PFSK-1 (cell line): ENCODE data around the gene ZDHHC7.

ENCODE experiments used
- FOXP2 ChIP-seq: optimal IDR thresholded peaks from 2 replicates; pipeline ENCODE3; 2011; ENCODE audit warnings: borderline replicate concordance, control low read depth, inconsistent platforms; ENCODE audit not compliant: insufficient read depth; ENCODE audit errors: extremely low read length, extremely low read depth
- POLR2AphosphoS5 ChIP-seq: IDR thresholded peaks from 2 replicates; pipeline ENCODE4 v1.6.1; 2012; ENCODE audit warnings: low read depth, mild to moderate bottlenecking, control low read depth, low read length, moderate library complexity
- SIN3A ChIP-seq: IDR thresholded peaks from 2 replicates; pipeline ENCODE4 v1.6.1; 2012; ENCODE audit warnings: mild to moderate bottlenecking, low read length, moderate library complexity, borderline replicate concordance; ENCODE audit not compliant: insufficient read depth
- TAF1 ChIP-seq: IDR thresholded peaks from 2 replicates; pipeline ENCODE4 v1.6.1; 2012; ENCODE audit warnings: low read length, control low read depth, borderline replicate concordance; ENCODE audit not compliant: insufficient read depth
- TF ChIP-seq, protein P1 (sequence below), 2 experiments: IDR thresholded peaks; 2 replicates each; pipeline versions ENCODE4 v1.6.1 to v1.8.0; 2011 to 2012; ENCODE audit warnings: low read depth in 2 of 2, low read length in 2 of 2, control low read depth in 1 of 2, inconsistent platforms in 1 of 2, mild to moderate bottlenecking in 1 of 2, moderate library complexity in 1 of 2; ENCODE audit not compliant: insufficient read depth in 1 of 2

ZDHHC7 gene

DNA sequence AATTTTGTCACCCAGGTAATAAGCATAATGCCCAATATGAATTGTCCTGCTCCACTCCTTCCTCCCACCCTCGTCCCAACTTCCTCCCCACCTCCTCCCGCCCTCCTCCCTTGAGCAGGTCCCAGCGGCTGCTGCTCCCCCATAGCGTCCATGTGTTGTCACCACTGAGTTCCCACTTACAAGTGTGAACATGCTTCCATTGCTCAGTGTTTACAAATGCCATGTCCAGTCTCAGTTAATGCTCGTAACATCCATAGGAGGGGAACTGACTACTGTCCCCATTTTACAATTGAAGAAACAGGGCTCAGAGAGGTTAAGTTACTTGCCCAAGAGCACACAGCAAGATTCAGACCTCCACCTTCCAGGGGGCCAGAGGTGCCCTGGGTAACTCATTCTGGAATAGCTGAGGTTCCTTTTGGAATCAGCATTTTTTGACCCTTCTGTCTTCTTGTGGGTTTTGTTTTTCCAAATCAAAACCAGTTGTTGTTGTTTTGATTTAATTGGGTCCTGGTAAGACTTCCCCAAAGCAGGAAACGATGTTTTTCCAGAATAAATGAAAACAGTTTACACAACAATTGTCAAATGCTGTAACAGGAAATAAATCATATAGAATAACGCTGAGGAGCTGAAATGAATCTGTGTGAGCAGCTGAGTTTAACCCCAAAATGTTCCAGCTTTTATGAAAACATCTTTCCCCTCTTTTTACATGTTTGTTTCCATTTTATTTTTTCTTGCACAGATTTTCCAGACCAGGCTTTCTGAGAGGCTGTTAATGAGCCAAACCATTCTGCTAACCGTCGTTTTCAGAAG is 73.9 kb downstream of the ZDHHC7 start:
- TF ChIP-seq TAF1 = no peak
- no peak for TF ChIP-seq SIN3A
- TF ChIP-seq FOXP2 = no peak
- no peak for TF ChIP-seq POLR2AphosphoS5
- TF ChIP-seq, protein P1, sequence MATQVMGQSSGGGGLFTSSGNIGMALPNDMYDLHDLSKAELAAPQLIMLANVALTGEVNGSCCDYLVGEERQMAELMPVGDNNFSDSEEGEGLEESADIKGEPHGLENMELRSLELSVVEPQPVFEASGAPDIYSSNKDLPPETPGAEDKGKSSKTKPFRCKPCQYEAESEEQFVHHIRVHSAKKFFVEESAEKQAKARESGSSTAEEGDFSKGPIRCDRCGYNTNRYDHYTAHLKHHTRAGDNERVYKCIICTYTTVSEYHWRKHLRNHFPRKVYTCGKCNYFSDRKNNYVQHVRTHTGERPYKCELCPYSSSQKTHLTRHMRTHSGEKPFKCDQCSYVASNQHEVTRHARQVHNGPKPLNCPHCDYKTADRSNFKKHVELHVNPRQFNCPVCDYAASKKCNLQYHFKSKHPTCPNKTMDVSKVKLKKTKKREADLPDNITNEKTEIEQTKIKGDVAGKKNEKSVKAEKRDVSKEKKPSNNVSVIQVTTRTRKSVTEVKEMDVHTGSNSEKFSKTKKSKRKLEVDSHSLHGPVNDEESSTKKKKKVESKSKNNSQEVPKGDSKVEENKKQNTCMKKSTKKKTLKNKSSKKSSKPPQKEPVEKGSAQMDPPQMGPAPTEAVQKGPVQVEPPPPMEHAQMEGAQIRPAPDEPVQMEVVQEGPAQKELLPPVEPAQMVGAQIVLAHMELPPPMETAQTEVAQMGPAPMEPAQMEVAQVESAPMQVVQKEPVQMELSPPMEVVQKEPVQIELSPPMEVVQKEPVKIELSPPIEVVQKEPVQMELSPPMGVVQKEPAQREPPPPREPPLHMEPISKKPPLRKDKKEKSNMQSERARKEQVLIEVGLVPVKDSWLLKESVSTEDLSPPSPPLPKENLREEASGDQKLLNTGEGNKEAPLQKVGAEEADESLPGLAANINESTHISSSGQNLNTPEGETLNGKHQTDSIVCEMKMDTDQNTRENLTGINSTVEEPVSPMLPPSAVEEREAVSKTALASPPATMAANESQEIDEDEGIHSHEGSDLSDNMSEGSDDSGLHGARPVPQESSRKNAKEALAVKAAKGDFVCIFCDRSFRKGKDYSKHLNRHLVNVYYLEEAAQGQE (IDR thresholded peaks at IDR 0.05; ENCODE audit: insufficient read depth in 1 of 2, low read depth in 2 of 2, low read length in 2 of 2) = no peak

DNA sequence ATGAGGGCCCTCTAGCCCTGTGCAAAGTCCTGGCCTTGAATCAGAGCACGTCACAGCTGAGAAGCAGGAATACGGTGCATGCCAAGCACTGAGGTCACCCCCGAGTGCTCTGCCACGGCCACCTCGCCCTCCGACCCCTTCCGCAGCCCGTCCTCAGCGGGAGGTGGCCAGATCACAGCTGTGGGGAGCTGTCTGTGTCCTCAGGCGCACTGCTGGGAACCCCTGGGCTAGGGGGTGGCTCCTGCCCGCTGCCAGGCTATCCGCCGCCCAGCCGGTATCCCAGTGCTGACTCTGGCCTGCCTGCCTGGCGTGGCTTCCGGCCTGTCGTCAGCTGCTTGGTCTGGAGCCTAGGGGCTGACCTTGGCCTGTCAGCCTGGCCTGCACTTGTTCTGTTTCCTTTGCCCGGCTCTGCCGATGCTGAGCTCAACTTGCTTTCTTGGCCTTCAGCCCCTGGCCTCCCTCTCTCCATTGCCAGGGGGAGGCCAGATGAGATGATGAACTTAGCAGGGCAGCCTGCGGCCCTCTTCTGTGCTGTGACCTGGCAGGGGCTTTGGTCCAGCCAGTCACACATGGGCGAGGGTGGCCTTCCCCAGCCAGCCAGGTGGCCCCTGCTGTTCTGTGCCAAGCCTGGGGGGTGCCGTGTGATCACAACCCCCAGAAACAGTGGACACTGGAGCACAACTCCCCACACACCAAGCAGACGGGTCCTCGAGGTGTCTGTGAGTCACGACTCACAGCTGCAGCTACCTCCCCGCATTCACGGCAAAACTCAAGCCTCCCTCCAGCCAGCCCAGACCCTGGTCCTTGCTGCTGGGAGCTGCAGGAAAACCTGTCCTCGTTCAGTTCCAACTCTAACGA is 77.3 kb downstream of the ZDHHC7 start:
- TF ChIP-seq POLR2AphosphoS5 (no peak), FOXP2 (peak; percentile 34)

- no peak for TF ChIP-seq TAF1
- TF ChIP-seq, protein P1 (IDR thresholded peaks at IDR 0.05; ENCODE audit: insufficient read depth in 1 of 2, low read depth in 2 of 2, low read length in 2 of 2) = no peak
- no peak for TF ChIP-seq FOXP2
- no peak for TF ChIP-seq SIN3A
- TF ChIP-seq POLR2AphosphoS5 = no peak
Measured at GRCh38 chr16:84932681-84933080, 78.7 kb downstream of the ZDHHC7 start.

- TF ChIP-seq SIN3A = no peak
- no peak for TF ChIP-seq TAF1
- TF ChIP-seq, protein P1 (IDR thresholded peaks at IDR 0.05; ENCODE audit: insufficient read depth in 1 of 2, low read depth in 2 of 2, low read length in 2 of 2) = no peak
- TF ChIP-seq POLR2AphosphoS5 = no peak
- no peak for TF ChIP-seq FOXP2
Measured at GRCh38 chr16:84931506-84931905, 79.8 kb downstream of the ZDHHC7 start.

DNA sequence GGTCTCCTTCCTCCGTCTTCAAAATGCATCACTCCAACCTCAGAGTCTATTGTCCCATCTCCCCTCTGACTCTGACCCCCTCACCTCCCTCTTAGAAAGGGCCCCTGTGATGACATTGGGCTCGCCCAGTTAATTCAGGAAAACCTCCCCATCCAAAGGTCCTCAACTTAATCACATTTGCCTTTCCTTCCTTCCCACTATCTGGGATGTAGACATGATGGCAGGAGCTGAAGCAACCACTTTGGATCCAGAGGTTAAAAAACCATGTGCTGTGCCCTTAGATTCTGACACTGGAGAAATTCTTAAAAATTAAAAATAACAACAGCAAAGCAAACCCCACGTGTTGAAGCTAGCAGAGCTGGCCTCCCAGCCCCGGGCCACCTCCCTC is 80.2 kb downstream of the ZDHHC7 start:
- TF ChIP-seq FOXP2 (no peak), TAF1 (no peak), SIN3A (no peak), POLR2AphosphoS5 (no peak)
- TF ChIP-seq, protein P1 (IDR thresholded peaks at IDR 0.05; ENCODE audit: insufficient read depth in 1 of 2, low read depth in 2 of 2, low read length in 2 of 2) = no peak
